ENCODE data around the gene PLA2G4C.

PLA2G4C gene

DNA sequence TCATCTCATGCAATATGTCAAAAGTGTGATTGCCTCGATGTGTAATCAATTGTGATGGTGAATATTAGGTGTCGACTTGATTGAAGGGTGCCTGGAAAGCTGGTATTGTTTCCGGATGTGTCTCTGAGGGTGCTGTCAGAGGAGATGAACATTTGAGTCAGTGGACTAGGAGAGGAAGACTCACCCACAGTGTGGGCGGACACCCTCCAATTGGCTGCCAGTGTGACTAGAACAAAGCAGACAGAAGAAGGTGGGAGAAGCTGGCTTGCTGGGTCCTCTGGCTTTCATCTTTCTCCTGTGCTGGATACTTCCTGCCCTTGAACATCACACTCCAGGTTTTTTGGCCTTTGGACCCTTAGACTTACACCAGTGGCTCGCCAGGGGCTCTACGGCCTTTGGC is 51.3 kb downstream of the PLA2G4C start:
- DNase-seq (ENCODE audit: low read depth in 1 of 2, low spot score in 1 of 2), result no peak

DNA sequence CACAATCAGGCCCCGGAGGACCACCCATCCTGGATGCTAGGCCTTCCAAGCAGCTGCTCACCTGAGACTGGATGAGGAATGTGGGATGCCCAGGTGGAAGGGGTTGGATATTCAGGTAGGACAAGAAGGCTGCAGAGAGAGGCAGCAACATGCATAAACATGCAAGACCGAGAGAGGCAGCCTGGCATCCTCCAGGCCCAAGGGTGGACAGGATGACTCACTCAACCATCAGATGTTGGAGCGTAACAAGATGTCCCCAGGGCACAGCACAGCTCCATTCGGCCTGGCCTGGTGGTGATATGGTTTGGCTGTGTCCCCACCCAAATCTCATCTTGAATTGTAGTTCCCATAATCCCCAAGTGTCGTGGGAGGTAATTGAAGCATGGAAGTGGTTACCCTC is 56.8 kb downstream of the PLA2G4C start:
- DNase-seq (ENCODE audit: low read depth in 1 of 2, low spot score in 1 of 2), result no peak

DNA sequence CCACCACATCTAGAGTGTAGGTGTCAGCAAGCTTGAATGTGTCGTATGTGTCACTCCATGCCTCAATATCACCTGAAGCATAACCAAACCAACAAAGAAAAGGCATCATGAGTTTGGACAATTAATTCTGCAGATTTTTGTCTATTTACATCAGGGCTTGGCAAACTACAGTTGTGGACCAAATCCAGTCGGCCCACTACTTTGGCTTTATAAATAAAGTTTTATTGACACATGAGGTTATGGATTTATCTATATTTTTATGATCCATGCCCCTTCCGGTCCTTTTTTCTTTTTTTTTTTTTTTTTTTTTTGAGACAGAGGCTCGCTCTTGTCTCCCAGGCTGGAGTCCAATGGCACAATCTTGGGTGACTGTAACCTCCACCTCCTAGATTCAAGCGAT is 57.5 kb downstream of the PLA2G4C start:
- no peak for DNase-seq (ENCODE audit: low read depth in 1 of 2, low spot score in 1 of 2)

DNA sequence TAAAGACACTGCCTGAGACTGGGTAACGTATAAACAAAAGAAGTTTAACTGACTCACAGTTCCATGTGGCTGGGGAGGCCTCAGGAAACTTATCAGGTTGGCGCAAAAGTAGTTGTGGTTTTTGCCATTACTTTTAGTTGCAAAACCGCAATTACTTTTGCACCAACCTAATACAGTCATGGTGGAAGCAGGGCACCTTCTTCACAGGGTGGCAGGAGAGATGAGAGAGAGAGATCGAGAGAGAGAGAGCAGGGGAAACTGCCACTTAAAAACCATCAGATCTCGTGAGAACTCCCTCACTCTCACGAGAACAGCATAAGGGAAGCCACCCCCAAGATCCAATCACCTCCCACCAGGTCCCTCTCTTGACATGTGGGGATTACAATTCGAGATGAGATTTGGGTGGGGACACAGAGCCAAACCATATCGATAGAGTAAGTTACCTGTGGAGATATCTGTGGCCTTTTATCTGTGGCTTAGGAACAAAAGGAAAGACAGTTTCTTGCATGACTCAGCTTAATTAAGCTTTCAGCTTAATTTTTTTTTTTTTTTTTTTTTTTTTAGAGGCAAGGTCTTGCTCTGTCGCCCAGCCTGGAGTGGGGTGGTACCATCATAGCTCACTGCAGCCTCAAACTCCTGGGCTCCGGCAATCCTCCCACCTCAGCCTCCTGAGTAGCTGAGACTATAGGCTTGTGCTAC is 59.1 kb downstream of the PLA2G4C start:
- no peak for DNase-seq (ENCODE audit: low read depth in 1 of 2, low spot score in 1 of 2)

- DNase-seq (ENCODE audit: low read depth in 1 of 2, low spot score in 1 of 2), result no peak
Measured at GRCh38 chr19:48044561-48044960, 66.1 kb downstream of the PLA2G4C start.

GRCh38 chr19:48043675-48044258 is 66.8 kb downstream of the PLA2G4C start, which contains the start of gene CABP5:
CABP5 (minus strand) TSS chr19:48044079; CDS start chr19:48043922, 157 bp downstream.
- DNase-seq (ENCODE audit: low read depth in 1 of 2, low spot score in 1 of 2), result no peak

- no peak for DNase-seq (ENCODE audit: low read depth in 1 of 2, low spot score in 1 of 2)
Measured at GRCh38 chr19:48041877-48042580, 68.6 kb downstream of the PLA2G4C start.

- no peak for DNase-seq (ENCODE audit: low read depth in 1 of 2, low spot score in 1 of 2)
Measured at GRCh38 chr19:48036765-48037164, 73.9 kb downstream of the PLA2G4C start.

- DNase-seq (ENCODE audit: low read depth in 1 of 2, low spot score in 1 of 2), result no peak
Measured at GRCh38 chr19:48033604-48034003, 77.0 kb downstream of the PLA2G4C start.

GRCh38 chr19:48030073-48030472 is 80.5 kb downstream of the PLA2G4C start:
- DNase-seq (ENCODE audit: low read depth in 1 of 2, low spot score in 1 of 2), result no peak

- DNase-seq (ENCODE audit: low read depth in 1 of 2, low spot score in 1 of 2), result no peak
Measured at GRCh38 chr19:48029431-48029830, 81.2 kb downstream of the PLA2G4C start.

DNA sequence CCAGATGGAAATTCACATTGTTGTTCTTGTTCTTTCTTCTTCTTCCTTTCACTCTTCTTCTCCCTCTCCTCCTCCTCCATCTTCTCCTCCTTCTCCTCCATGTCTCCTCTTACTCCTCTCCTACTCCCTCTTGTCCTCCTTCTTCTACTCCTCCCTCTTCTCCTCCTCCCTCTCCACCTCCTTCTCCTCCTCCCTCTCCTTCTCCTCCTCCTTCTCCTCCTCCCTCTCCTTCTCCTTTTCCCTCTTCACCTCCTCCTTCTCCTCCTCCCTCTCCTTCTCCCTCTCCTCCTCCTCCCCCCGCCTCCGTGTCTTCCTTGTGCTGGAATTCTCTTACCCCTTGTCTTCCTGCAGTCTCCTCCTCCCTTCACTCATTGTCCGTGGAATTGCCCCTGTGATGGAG is 85.1 kb downstream of the PLA2G4C start:
- DNase-seq (ENCODE audit: low read depth in 1 of 2, low spot score in 1 of 2), result no peak

DNA sequence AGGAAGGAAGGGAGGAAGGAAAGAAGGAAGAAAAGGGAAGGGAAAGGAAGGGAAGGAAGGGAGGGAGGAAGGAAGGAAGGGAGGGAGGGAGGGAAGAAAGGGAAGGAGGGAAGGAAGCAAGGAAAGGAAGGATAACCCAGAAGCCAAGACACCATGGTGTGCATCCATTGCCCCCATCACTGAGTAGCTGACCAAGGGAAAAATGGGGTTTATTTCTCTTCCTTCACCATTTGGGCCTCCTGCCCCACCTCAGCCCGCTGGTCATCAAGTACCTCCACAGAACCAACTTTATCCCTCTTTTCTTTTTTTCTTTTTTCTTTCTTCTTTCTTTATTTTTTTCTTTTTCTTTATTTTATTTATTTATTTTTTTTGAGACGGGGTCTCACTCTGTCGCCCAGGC is 87.1 kb downstream of the PLA2G4C start:
- no peak for DNase-seq (ENCODE audit: low read depth in 1 of 2, low spot score in 1 of 2)

GRCh38 chr19:48023011-48023410 is 87.6 kb downstream of the PLA2G4C start:
- no peak for DNase-seq (ENCODE audit: low read depth in 1 of 2, low spot score in 1 of 2)

DNA sequence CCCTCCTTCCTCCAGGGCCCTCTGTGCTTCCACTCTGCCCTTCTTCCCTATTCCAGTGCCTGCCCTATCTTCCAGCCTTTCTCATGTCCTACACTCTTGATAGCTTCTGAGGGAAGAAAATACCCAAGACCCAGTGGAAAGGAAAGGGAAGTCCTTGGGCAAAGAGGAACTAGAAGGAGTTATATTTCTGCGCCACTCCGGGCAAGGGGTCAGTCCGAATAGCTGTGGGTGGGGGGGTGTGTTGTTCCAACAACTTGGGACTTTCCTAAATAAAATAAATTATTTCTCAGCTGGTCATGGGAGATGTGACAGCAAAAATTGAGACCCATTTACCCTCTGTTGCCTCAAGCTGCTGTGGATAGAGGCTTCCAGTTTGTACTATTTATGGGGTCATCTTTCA is 89.9 kb downstream of the PLA2G4C start:
- DNase-seq (ENCODE audit: low read depth in 1 of 2, low spot score in 1 of 2), result no peak

GRCh38 chr19:48010932-48011758 is 99.5 kb downstream of the PLA2G4C start:
- no peak for DNase-seq (ENCODE audit: low read depth in 1 of 2, low spot score in 1 of 2)

DNA sequence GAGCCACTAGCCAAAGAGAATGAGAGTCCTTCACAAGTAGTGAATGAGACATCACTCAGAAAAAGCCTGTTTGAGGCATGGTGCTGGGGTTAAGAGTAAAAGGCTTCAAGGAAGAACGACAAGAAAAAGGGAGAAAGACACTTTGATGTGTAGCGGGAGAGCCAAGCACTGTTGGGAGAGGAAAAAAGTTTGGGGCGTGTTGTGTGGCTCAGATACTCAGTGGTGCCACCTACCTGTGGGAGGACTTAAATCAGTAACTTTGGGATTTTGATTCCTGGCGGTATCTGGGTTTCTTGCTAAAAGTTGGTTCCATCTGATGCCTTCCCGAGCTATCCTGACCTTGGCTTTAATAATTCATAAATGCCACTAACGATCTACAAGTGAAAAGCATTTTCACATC is 103.9 kb downstream of the PLA2G4C start:
- no peak for DNase-seq (ENCODE audit: low read depth in 1 of 2, low spot score in 1 of 2)

DNA sequence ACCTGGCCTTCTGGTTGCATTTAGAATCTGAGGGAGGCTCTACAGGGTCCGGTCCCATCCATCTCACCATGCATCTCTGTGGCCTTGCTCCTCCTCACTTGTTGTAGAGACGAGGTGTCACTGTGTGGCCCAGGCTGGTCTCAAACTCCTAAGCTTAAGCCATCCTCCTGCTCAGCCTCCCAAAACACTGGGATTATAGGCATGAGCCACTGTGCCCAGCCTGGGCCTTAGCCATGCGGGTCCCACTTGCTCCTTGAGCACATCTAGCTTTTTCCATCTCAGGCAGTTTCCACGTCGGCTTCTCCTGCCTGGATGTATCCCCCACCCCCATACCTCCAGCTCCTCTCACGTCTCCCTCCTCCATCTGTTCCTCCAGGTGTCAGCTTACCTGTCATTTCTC is 106.4 kb downstream of the PLA2G4C start:
- no peak for DNase-seq (ENCODE audit: low read depth in 1 of 2, low spot score in 1 of 2)

DNA sequence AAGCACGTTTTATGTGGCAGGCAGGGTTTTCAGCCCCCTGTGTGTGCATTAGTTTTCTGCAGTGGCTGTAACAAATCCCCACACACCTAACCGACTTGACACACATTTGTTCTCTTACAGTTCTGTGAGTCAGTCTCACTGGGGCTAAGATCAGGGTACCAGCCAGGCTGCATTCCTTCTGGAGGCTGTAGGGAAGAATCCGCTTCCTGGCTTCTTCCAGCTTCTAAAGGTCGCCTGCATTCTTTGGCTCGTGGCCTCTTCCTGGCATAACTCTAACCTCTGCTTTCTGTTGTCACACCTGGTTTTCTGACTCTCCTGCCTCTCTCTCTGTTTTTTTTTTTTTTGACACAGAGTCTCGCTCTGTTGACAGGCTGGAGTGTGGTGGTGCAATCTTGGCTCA is 109.8 kb downstream of the PLA2G4C start:
- DNase-seq (ENCODE audit: low read depth in 1 of 2, low spot score in 1 of 2), result no peak

GRCh38 chr19:47998800-47999199 is 111.8 kb downstream of the PLA2G4C start:
- no peak for DNase-seq (ENCODE audit: low read depth in 1 of 2, low spot score in 1 of 2)

Measured in activated CD4-positive, alpha-beta T cell treated with anti-CD3 and anti-CD28 coated beads, Interleukin-2, amount 50 U/mL, for 24 hours (primary cell).